ENCODE results near the gene USP21.

The USP21 gene

GRCh38 chr1:161195171-161195570, 35.9 kb downstream of the USP21 start:
- no peak for DNase-seq

- no peak for DNase-seq
Observed at GRCh38 chr1:161196111-161196510, 36.8 kb downstream of the USP21 start.

- DNase-seq, result no peak
Observed at GRCh38 chr1:161196521-161197451, 37.5 kb downstream of the USP21 start.

GRCh38 chr1:161197560-161198193, 38.4 kb downstream of the USP21 start:
- no peak for DNase-seq

GRCh38 chr1:161198194-161198896, 39.0 kb downstream of the USP21 start:
- DNase-seq, result no peak

- DNase-seq, result no peak
Observed at GRCh38 chr1:161198897-161199431, 39.7 kb downstream of the USP21 start, which contains the start of gene ADAMTS4. ADAMTS4 (minus strand) TSS chr1:161199054; CDS start chr1:161198627, 427 bp downstream.

GRCh38 chr1:161199506-161200139, 40.3 kb downstream of the USP21 start:
- DNase-seq, result no peak

GRCh38 chr1:161200421-161200991, 41.2 kb downstream of the USP21 start:
- DNase-seq, result no peak

- no peak for DNase-seq
Observed at GRCh38 chr1:161200992-161201835, 41.9 kb downstream of the USP21 start.

- peak; percentile 99 for DNase-seq
Observed at GRCh38 chr1:161201836-161202712, 42.8 kb downstream of the USP21 start, which contains the start of gene NDUFS2. NDUFS2 (plus strand) TSS chr1:161202367; CDS start chr1:161202386, 19 bp downstream.

GRCh38 chr1:161206411-161207140, 47.3 kb downstream of the USP21 start:
- no peak for DNase-seq

GRCh38 chr1:161207173-161207572, 47.9 kb downstream of the USP21 start:
- no peak for DNase-seq

GRCh38 chr1:161209790-161210409, 50.6 kb downstream of the USP21 start:
- peak; percentile 72 for DNase-seq

GRCh38 chr1:161214369-161214768, 55.1 kb downstream of the USP21 start:
- no peak for DNase-seq

GRCh38 chr1:161215076-161215475, 55.8 kb downstream of the USP21 start, which contains the start of gene FCER1G:
FCER1G (plus strand) TSS chr1:161215295; CDS start chr1:161215322, 27 bp downstream.
- no peak for DNase-seq

Measured in SHP77 treated with DMSO at 0.1 percent for 48 hours (cell line).